GM18519 (cell line): ENCODE data around the gene CDC14A.

Experiments
- ATAC-seq: cut with Tn5 transposase; IDR thresholded peaks from one replicate; pipeline ENCODE4 v1.9.1; 2021; ENCODE audit warnings: mild to moderate bottlenecking, moderate library complexity; ENCODE audit not compliant: unreplicated experiment, low FRiP score

CDC14A gene

GRCh38 chr1:100478816-100479215, 126.5 kb downstream of the CDC14A start:
- no peak for ATAC-seq

GRCh38 chr1:100479620-100480338, 127.5 kb downstream of the CDC14A start:
- no peak for ATAC-seq

DNA sequence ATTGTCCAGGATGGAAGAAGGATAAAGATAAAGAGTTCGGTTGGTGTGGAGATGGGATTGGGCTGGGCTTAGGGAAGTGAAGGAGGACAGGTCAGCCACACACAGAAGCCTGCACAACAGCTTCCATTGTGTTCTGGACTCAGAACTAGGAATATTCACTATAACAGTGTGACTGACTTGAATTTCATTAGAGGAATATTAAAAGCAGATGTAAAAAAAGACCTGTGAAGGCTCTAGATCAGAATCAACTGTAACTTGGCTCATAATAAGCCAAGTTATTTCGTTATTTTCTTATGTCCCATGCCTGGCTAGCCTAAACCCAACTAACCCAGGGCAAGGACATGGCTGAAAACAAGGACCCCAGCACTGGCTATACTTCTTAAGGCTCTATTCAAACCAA, 129.0 kb downstream of the CDC14A start:
- no peak for ATAC-seq

- no peak for ATAC-seq
Observed at GRCh38 chr1:100482167-100482566, 129.9 kb downstream of the CDC14A start.

- no peak for ATAC-seq
Observed at GRCh38 chr1:100482748-100483147, 130.4 kb downstream of the CDC14A start.

- ATAC-seq: no peak
Observed at GRCh38 chr1:100483230-100483629, 130.9 kb downstream of the CDC14A start.

DNA sequence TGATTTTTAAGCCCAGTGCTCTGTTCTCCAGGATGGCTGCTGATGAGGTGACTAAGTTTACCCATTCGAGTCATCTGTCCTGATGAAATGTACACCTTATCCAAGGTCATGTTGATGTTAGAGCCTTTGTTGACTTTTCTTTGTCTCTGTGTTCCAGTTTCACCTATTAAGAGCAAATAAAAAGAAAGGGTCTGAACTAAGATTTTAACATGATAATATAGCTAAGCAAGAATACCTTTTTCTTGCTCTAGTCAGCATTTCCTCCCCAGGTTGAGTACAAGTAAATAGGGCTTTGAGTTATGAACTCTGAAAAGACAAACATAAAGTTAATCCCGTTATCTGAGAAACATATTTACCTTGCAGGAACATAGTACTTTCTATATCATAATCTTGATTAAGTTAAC, 133.6 kb downstream of the CDC14A start:
- no peak for ATAC-seq

DNA sequence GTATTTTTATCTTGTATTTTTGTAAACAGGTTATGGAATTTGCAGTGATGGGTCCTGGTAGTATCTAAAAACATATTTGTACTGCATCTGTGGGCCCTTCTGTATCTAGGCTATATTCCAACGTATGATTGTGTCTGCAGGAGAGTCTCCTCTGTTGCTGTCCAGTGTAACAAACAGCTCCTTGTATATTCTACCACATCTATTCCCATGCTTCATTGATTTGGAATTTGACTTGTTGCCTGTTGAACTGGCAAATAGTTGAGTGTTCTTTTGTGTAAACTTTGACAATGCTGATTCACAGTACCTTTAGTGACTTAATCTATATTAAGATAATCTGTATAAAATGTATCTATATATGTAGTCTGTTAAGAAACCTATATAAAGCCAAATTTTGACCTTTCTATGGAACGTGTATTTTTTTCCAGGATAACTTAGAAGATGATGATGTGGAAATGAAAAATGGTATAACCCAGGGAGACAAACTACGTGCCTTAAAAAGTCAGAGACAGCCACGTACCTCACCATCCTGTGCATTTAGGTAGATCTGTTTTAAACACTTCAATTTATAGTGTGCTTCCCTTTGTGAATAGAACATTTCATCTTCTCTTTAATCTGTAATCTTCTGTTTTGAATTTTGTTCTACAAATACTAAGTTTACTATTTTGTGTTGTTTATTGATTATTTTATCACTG, 142.2 kb downstream of the CDC14A start:
- no peak for ATAC-seq

DNA sequence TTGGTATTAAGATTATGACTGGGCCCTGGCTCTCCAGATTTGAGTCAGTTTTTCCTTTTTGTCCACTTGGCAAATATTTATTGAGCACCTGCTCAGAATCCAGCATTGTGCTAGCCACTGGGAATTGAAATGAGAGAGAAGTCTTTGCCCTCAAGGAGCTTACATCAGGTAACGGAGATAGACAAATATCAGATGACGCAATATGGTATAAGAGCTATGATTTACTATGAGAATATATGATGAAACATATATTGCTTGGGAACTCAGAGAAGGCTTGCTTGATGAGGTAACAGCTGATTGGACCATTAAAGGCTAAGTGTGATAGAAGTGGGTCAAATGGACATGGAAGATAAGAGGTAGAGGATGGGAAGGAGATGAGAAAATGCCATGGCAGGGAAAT, 144.6 kb downstream of the CDC14A start:
- ATAC-seq: no peak

DNA sequence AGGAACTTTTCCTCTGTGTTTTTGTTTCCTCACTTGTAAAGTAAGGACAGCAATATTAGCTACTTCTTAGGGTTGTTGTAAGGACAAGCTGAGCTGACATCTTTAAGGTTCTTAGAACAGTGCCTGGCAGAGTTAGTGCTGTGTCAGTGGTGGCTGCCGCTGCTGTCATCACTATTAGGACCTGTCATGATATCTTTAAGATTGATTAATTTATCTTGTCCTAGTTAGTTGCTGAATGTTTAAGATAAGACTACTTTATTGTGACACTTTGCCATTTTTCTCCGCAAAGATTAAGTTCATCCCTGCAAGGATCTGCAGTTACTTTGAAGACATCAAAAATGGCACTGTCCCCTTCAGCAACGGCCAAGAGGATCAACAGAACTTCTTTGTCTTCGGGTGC, 145.5 kb downstream of the CDC14A start:
- no peak for ATAC-seq

DNA sequence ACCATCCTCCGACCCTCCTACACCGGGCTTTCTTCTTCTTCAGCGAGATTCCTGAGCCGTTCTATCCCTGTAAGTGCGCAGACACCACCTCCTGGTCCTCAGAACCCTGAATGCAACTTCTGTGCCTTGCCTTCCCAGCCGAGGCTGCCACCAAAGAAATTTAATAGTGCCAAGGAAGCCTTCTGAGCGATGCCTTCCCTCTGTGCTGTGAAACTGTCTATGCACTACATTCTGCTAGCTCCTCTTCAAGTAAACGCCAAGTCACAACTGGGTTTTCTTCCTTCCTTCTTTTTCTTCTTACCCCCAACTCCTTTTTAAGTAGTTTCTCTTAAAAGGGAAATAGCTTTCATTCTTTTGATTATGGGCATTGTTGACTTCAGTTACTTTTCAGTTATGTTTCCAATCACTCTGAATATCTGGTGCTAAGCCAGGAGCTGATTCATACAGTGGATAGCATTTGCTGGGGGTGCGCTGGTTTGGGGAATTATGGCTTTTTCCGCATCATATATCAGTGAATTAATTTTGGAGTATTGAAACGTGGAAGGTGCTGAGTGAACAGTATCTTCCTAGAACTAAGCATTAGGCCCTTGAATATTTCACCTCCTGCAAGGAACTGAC, 147.0 kb downstream of the CDC14A start:
- ATAC-seq: no peak

DNA sequence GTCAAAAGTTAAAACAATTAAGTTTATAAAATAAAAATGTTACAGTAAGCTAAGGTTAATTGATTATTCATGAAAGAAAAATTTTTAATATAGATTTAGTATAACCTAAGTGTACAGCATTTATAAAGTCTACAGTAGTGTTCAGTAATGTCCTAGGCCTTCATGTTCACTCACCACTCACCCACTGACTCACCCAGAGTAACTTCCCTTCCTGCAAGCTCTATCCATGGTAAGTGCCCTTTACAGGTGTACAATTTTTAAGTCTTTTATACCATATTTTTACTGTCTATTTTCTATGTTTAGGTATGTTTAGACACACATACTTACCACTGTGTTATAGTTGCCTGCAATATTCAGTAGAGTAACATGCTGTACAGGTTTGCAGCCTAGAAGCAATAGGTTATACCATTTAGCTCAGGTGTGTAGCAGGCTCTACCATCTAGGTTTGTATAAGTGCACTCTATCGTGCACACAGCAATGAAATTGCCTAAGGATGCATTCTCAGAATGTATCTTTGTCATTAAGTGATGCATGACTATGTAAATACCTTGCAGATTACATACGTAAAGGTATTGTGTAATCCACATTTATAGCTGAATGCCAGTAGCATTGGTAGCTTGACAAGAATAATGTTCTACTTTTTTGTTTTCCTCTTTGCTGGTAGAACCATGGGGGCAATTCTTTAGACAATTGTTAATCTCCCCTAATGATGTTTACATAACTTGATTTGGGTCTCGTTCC, 149.9 kb downstream of the CDC14A start:
- no peak for ATAC-seq

DNA sequence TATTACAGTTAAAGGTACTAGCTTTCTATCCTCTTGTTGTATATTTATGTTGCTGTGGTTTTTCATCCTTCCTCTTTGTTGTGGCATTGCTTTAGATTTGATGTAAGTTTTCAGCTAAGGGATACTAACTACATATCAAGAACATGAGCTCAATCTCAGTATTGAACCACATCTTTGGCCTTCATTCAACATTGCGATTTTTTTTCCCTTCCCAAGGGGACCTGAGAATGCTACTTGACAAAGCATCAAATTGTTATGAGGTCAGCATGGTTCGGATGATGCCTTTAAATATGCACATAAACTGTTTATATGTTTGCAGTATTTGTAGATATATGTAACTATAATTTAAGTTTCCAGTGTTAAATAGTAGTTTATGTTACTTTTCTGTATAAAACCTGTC, 153.9 kb downstream of the CDC14A start:
- no peak for ATAC-seq

- no peak for ATAC-seq
Observed at GRCh38 chr1:100510451-100510850, 158.1 kb downstream of the CDC14A start.

DNA sequence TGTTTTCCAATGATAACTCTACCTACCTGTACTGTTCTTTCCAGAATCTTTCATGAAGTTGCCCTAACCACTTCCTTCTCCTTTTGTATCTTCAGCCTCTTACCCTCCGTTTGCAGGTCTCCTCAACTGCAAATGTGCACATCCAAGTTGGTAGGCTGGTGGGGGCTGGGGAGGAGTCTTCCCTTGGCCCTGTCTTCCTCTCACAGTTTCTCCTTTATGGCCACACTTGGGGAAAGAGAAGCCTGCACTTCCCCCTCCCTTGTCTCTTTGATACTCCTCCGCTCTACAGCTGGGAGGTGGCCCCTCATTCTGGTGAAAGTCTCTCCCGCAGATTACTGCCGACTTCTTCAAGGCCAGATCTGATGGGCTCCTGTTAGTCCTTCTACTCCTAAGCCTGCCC, 158.8 kb downstream of the CDC14A start:
- ATAC-seq: no peak

DNA sequence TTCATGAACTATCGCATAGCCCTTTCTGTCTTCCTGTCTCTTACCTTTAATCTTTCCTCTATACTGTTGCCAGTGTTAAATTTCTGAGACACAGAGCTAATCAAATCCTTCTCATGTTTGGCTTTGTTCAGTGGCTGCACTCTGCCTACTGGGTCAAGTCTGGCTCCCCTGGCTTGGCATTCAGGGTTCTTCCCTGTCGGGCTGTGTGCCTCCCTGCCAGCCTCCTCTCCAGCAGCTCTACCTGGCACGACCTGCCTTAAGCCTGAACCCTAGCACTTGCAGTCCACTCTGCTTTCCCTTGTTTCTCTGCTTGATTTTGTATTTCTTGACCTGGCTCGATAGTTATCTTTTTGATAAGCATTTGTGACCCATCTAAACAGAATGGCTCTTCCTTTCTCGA, 159.5 kb downstream of the CDC14A start:
- no peak for ATAC-seq

DNA sequence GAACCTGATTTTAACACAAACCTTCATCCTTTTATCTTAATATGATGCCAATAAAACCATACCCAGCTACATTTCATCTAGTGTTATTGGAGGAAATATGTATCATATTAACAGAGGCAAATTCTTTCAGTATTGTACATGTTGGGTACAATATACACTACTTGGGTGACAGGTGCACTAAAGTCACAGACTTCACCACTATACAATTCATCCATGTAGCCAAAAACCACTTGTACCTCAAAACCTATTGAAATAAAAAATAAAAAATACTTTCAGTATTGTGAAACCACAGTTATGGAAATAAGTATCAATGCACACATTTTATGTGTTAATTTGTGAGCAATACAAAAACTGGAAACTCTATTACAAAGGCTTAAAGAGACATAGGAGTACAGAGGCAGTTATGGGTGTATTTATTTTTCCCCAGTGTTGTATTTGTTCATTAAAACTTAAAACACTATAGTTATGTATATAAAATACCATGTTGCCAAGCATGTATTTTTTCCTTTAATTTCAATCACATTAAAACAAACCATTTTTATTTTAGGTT, 160.6 kb downstream of the CDC14A start:
- ATAC-seq: no peak

GRCh38 chr1:100516857-100517256, 164.6 kb downstream of the CDC14A start:
- no peak for ATAC-seq

DNA sequence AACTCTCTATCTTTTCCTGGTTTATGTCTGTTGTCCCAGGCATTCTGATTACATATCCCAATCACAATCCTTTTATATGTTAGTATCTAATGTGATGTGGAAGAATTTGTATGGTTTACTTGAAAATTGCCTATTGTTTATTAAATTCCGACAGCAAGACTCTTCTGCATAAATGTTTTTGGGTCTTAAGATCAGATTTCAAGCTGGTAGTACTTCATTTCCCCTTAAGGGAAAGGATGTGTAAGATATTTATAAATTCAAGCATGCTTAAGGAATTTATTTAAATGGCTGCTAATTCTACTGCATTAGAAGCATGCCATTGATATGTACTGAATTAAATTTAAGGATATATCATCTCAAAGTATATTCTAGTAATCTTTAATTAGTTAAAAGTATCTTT, 165.2 kb downstream of the CDC14A start:
- ATAC-seq: no peak

DNA sequence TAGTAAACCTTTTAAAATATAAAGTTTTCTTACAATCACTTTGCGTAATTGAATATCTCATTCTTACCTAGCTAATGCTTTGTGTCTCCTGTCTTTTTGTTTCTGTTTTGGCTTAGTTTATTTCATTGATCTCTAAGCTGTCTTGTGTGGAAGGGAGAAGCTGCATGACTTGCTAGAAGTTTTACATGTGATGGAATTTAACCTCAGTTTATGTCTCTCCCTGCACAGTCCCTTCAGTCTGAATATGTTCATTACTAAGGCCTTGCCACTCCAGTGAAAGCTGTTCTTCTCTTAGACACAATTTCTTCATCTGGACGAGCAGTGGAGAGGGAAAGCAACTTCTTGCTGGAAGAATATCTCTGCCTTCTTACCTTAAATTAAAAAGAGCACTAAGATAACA, 165.7 kb downstream of the CDC14A start:
- ATAC-seq: no peak
